GM23338 (cell line): ENCODE data around the gene ARFGAP2. TPM values are rescaled to one million over a fixed set of nuclear protein-coding genes. Genes with fewer than 3 reads are reported as not detected.

Experiments used
- ATAC-seq: fragments of 200-7000 bp; cut with Tn5 transposase; 3 replicates; pipeline ENCODE4 v1.9.1; 2020
- DNase-seq: peaks from one replicate; pipeline ENCODE4 v3.0.0-alpha.2; 2015; ENCODE audit warnings: low spot score
- H2AFZ ChIP-seq: fragments of 200-600 bp; sonication (generic); 2 replicates; pipeline ENCODE4 v1.8.0; 2016; ENCODE audit warnings: antibody characterized with exemption, mild to moderate bottlenecking, moderate library complexity
- H3F3A ChIP-seq: fragments of 200-600 bp; sonication (generic); replicated peaks from 2 replicates; pipeline ENCODE4 v1.8.0; 2017; ENCODE audit warnings: antibody characterized with exemption, mixed run types, low read depth
- H3K27ac ChIP-seq: fragments of 200-600 bp; sonication (generic); 2 replicates; pipeline ENCODE4 v1.6.1; 2016; ENCODE audit warnings: low read depth
- H3K27me3 ChIP-seq: fragments of 200-600 bp; sonication (generic); 2 replicates; pipeline ENCODE4 v1.8.0; 2016; ENCODE audit warnings: mild to moderate bottlenecking, mixed run types, moderate library complexity; ENCODE audit not compliant: insufficient read depth
- H3K36me3 ChIP-seq: fragments of 200-600 bp; sonication (generic); 2 replicates; pipeline ENCODE4 v1.8.0; 2016; ENCODE audit warnings: mild to moderate bottlenecking; ENCODE audit not compliant: insufficient read depth
- H3K4me1 ChIP-seq: fragments of 200-600 bp; sonication (generic); 2 replicates; pipeline ENCODE4 v1.8.0; 2016; ENCODE audit warnings: mild to moderate bottlenecking, moderate library complexity; ENCODE audit not compliant: insufficient read depth
- H3K4me2 ChIP-seq: fragments of 200-600 bp; sonication (generic); 2 replicates; pipeline ENCODE4 v1.7.1; 2017; ENCODE audit warnings: mixed run types
- H3K4me3 ChIP-seq: fragments of 200-600 bp; sonication (generic); 2 replicates; pipeline ENCODE4 v1.6.1; 2016; ENCODE audit warnings: mixed run types
- H3K79me2 ChIP-seq: fragments of 200-600 bp; sonication (generic); replicated peaks from 2 replicates; pipeline ENCODE4 v1.8.0; 2017; ENCODE audit warnings: mild to moderate bottlenecking; ENCODE audit not compliant: insufficient read depth
- H3K9me2 ChIP-seq: fragments of 200-600 bp; sonication (generic); 2 replicates; pipeline ENCODE4 v1.8.0; 2017; ENCODE audit not compliant: insufficient read depth
- H4K20me1 ChIP-seq: fragments of 200-600 bp; sonication (generic); replicated peaks from 2 replicates; pipeline ENCODE4 v1.8.0; 2017; ENCODE audit warnings: mild to moderate bottlenecking; ENCODE audit not compliant: insufficient read depth
- H3K27ac Mint-ChIP-seq: 2 replicates; pipeline ENCODE4 v1.8.0; 2020; ENCODE audit warnings: inconsistent platforms, mild to moderate bottlenecking, moderate library complexity, mixed read lengths
- H3K27me3 Mint-ChIP-seq: 3 replicates; pipeline ENCODE4 v1.8.0; 2022; ENCODE audit warnings: low read depth, mild to moderate bottlenecking, moderate library complexity, mixed read lengths, inconsistent platforms; ENCODE audit not compliant: insufficient read depth, poor library complexity
- H3K36me3 Mint-ChIP-seq: 3 replicates; pipeline ENCODE4 v1.8.0; 2021; ENCODE audit warnings: low read depth, mild to moderate bottlenecking, inconsistent platforms, moderate library complexity, mixed read lengths
- H3K4me1 Mint-ChIP-seq: 3 replicates; pipeline ENCODE4 v1.8.0; 2020; ENCODE audit warnings: mild to moderate bottlenecking, inconsistent platforms, mixed read lengths
- H3K4me3 Mint-ChIP-seq: 3 replicates; pipeline ENCODE4 v1.8.0; 2021; ENCODE audit warnings: moderate library complexity, mild to moderate bottlenecking, inconsistent platforms, mixed read lengths
- H3K9me3 Mint-ChIP-seq: 3 replicates; pipeline ENCODE4 v1.8.0; 2020; ENCODE audit warnings: moderate library complexity, mild to moderate bottlenecking, inconsistent platforms, mixed read lengths
- CREB1 ChIP-seq: fragments of 250-450 bp; sonication (Bioruptor Pico); IDR thresholded peaks from 2 replicates; pipeline ENCODE4 v1.5.0; 2020; ENCODE audit warnings: low read depth, mild to moderate bottlenecking, moderate library complexity
- ETS1 ChIP-seq: IDR thresholded peaks from 2 replicates; pipeline ENCODE4 v1.6.1; 2016; ENCODE audit warnings: antibody characterized with exemption
- EZH2 ChIP-seq: fragments of 200-600 bp; sonication (generic); IDR thresholded peaks from one replicate; pipeline ENCODE4 v1.8.0; 2017; ENCODE audit warnings: antibody characterized with exemption, mild to moderate bottlenecking, low read depth; ENCODE audit not compliant: unreplicated experiment
- EZH2phosphoT487 ChIP-seq: fragments of 200-600 bp; sonication (generic); IDR thresholded peaks from one replicate; pipeline ENCODE4 v1.8.1; 2018; ENCODE audit warnings: antibody characterized with exemption; ENCODE audit not compliant: unreplicated experiment
- JUNB ChIP-seq: IDR thresholded peaks from one replicate; pipeline ENCODE4 v1.6.1; 2016; ENCODE audit warnings: antibody characterized with exemption; ENCODE audit not compliant: unreplicated experiment
- NANOG ChIP-seq: IDR thresholded peaks from 2 replicates; pipeline ENCODE4 v1.6.1; 2016; ENCODE audit warnings: antibody characterized with exemption, borderline replicate concordance
- POLR2AphosphoS5 ChIP-seq: IDR thresholded peaks from 2 replicates; pipeline ENCODE4 v1.6.1; 2016; ENCODE audit warnings: antibody characterized with exemption, low read depth
- REST ChIP-seq: IDR thresholded peaks from one replicate; pipeline ENCODE4 v1.6.1; 2018; ENCODE audit warnings: antibody characterized with exemption; ENCODE audit not compliant: unreplicated experiment
- polyA plus RNA-seq: library from polyadenylated mRNA; unstranded; fragments of >200 nt; fragmentation: Nextera tagmentation; extraction: Ambion mirVana; gene quantifications from 2 replicates; pipeline ENCODE4 v1.2.1, GENCODE V29; 2016
- total RNA-seq: library from RNA; depleted of rRNA; stranded (reverse); fragments of >200 nt; shearing (Covaris generic); gene quantifications from 2 replicates; pipeline ENCODE4 v1.2.3, GENCODE V29; 2014

ARFGAP2 gene
- total and polyA plus RNA-seq, 2 experiments from 2014 or later: 25.6 to 122 TPM

GRCh38 chr11:47152126-47152952 is 24.3 kb downstream of the ARFGAP2 start (continued):
- no peak for TF ChIP-seq JUNB
- no peak for TF ChIP-seq REST
- no peak for TF ChIP-seq POLR2AphosphoS5
- TF ChIP-seq ETS1: no peak
- no peak for TF ChIP-seq CREB1
- no peak for TF ChIP-seq EZH2

DNA sequence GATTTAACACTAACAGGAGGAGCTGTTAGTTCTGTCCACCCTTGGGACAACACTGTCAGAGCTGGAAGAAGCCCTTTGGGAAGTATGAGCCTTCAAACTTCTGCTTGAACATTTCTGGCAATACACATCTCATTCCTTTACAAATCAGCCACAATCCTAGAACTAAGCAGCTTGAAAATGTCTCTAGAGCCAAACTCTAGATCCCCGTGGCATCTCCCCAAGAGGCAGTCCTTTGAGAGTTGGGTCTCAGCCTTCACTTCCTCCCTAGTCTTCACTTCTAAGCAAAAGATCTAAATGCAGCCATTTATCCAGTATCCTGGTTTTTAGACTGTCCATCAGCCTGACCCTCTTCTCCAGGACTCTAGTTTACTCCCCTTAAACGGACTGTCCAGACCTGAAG is 26.9 kb downstream of the ARFGAP2 start:
- Histone ChIP-seq H3K36me3 (no peaks in the 10 kb centered on the region), H3K4me2 (no peak overlapping the region), H3K27ac (no peak overlapping the region), H3K9me2 (no peaks in the 10 kb centered on the region), H3K79me2 (no peaks in the 10 kb centered on the region), H2AFZ (no peak overlapping the region), H4K20me1 (no peaks in the 10 kb centered on the region; the same call in 1 of the 2 replicates), H3K4me1 (peaks cover 6% of the 10 kb centered on the region), H3K4me3 (no peak overlapping the region), H3F3A (no peaks in the 10 kb centered on the region), H3K27me3 (no peaks in the 10 kb centered on the region)
- Mint-ChIP-seq H3K9me3 (no peaks in the 10 kb centered on the region), H3K36me3 (no peaks in the 10 kb centered on the region), H3K27ac (no peak overlapping the region), H3K27me3 (peaks cover 7% of the 10 kb centered on the region), H3K4me3 (no peak overlapping the region), H3K4me1 (peaks cover 16% of the 10 kb centered on the region)
- ATAC-seq (no peak), DNase-seq (no peak)
- TF ChIP-seq EZH2: no peak
- TF ChIP-seq NANOG: no peak
- TF ChIP-seq EZH2phosphoT487: no peak
